Colonic mucosa (tissue), 4 donors: ENCODE results near the gene CCSER1. TPM values are rescaled to one million over a fixed set of nuclear protein-coding genes. Genes with fewer than 3 reads are reported as not detected.

ENCODE experiments used
- DNase-seq: peaks from one replicate; pipeline ENCODE4 v3.0.0-alpha.2; 2020
- H3K27ac ChIP-seq: fragments of 200-600 bp; one replicate; pipeline ENCODE4 v1.8.0; 2021
- H3K27me3 ChIP-seq: fragments of 200-600 bp; one replicate; pipeline ENCODE4 v1.8.0; 2021
- H3K36me3 ChIP-seq: fragments of 200-600 bp; one replicate; pipeline ENCODE4 v1.8.0; 2021
- H3K4me1 ChIP-seq: fragments of 200-600 bp; one replicate; pipeline ENCODE4 v1.8.0; 2021; ENCODE audit warnings: mild to moderate bottlenecking
- H3K4me3 ChIP-seq: fragments of 200-600 bp; one replicate; pipeline ENCODE4 v1.8.0; 2021
- H3K9ac ChIP-seq, 2 donors: one replicate each; pipeline ENCODE4 v1.7.0; 2013; ENCODE audit warnings: control low read depth in 2 of 2, low read depth in 2 of 2, low read length in 2 of 2
- H3K9me3 ChIP-seq: fragments of 200-600 bp; one replicate; pipeline ENCODE4 v1.8.0; 2021
- intact Hi-C: fragments of 100-400 bp; cut with DNase I; formaldehyde crosslinking; loops from one replicate; pipeline ENCODE4 v1.14.1; 2022
- total RNA-seq, 2 donors: library from RNA; stranded (reverse); fragmentation: NEBNext Ultra II Directional in 1 of 2; extraction: Animal tissue kit (Norgen Biotek cat#: 25700) in 1 of 2; gene quantifications; one replicate each; pipeline ENCODE4 v1.2.1, GENCODE V29; 2021
- TF ChIP-seq, protein P1 (sequence below): fragments of 200-600 bp; IDR thresholded peaks from one replicate; pipeline ENCODE4 v1.8.0; 2022; ENCODE audit warnings: antibody characterized with exemption, mild to moderate bottlenecking
- donor health status: healthy.
- donor health status: DM: no; HTN: no; CAD: no.
- donor health status: DM: no; HTN: no; CAD: no.

Gene CCSER1
- total RNA-seq, 2 donors from 2014 or later, result 11.2 to 13.4 TPM

DNA sequence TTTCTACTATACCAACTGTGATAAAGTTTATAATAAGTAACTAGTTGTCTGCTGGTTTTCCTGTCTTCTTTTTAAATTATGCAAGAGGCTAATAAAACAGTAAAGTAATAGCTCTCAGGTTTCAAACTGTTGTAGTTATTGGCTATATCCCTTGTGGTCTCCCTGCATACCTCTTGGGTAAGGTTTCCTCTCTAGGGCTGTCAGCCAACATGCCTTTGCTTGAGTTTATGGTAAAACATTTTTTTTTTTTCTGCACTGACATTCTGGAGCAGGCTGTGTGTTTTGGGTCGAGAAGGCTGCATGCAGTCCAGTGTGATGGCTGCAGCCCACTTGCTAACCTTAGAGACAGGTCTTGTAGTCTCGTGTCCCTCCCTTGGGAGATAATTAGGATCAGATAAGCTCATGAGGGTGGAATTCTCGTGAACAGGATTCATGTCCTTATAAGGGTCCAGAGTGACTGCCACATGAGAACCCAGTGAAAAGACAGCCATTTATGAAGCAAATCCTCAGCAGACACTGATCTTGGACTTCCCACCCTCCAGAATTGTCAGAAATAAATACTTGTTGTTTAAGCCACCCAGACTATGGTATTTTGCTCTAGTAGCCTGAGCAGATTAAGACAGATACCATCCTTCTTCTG is 831.2 kb downstream of the CCSER1 start:
- intact Hi-C loops, result no loop called here
- no peaks in the 10 kb centered on the region for H3K9me3 ChIP-seq
- DNase-seq, result no peak
- no peak overlapping the region for H3K27ac ChIP-seq
- H3K4me1 ChIP-seq, result no peaks in the 10 kb centered on the region
- no peaks in the 10 kb centered on the region for H3K36me3 ChIP-seq
- H3K4me3 ChIP-seq, result no peak overlapping the region
- no peak overlapping the region for H3K9ac ChIP-seq
- TF ChIP-seq, protein P1, sequence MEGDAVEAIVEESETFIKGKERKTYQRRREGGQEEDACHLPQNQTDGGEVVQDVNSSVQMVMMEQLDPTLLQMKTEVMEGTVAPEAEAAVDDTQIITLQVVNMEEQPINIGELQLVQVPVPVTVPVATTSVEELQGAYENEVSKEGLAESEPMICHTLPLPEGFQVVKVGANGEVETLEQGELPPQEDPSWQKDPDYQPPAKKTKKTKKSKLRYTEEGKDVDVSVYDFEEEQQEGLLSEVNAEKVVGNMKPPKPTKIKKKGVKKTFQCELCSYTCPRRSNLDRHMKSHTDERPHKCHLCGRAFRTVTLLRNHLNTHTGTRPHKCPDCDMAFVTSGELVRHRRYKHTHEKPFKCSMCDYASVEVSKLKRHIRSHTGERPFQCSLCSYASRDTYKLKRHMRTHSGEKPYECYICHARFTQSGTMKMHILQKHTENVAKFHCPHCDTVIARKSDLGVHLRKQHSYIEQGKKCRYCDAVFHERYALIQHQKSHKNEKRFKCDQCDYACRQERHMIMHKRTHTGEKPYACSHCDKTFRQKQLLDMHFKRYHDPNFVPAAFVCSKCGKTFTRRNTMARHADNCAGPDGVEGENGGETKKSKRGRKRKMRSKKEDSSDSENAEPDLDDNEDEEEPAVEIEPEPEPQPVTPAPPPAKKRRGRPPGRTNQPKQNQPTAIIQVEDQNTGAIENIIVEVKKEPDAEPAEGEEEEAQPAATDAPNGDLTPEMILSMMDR, result no peak
- no peaks in the 10 kb centered on the region for H3K27me3 ChIP-seq

GRCh38 chr4:90960433-90960832 is 833.2 kb downstream of the CCSER1 start:
- Histone ChIP-seq H3K4me1 (no peaks in the 10 kb centered on the region), H3K27ac (no peak overlapping the region), H3K9me3 (no peaks in the 10 kb centered on the region), H3K4me3 (no peak overlapping the region), H3K36me3 (no peaks in the 10 kb centered on the region), H3K27me3 (no peaks in the 10 kb centered on the region), H3K9ac (no peak overlapping the region)
- no peak for DNase-seq
- intact Hi-C loops, result no loop called here
- TF ChIP-seq, protein P1, result no peak

DNA sequence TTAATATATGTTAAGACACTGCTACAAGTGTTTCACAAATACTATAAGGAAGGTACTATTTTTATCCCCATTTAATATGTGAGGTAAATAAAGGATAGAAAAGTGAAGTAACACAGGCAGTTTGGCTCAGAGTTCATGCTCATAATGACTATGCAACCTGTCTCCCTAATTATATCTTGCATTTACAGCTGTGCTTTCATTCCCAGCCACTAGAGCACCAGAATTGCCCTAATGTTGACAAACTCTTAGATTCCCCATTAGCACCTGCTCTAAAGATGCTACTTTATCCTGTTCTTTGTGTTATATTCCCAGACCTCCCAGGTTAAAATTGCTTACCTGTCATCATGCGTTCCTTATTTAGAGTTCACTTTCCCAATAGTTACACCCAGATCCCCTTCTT is 833.6 kb downstream of the CCSER1 start:
- intact Hi-C loops, result no loop called here
- Histone ChIP-seq H3K27ac (no peak overlapping the region), H3K27me3 (no peaks in the 10 kb centered on the region), H3K36me3 (no peaks in the 10 kb centered on the region), H3K4me1 (no peaks in the 10 kb centered on the region), H3K4me3 (no peak overlapping the region), H3K9ac (no peak overlapping the region), H3K9me3 (no peaks in the 10 kb centered on the region)
- TF ChIP-seq, protein P1, result no peak
- no peak for DNase-seq

GRCh38 chr4:90970021-90970420 is 842.8 kb downstream of the CCSER1 start:
- Histone ChIP-seq H3K27me3 (no peaks in the 10 kb centered on the region), H3K4me3 (no peak overlapping the region), H3K4me1 (no peaks in the 10 kb centered on the region), H3K9me3 (no peaks in the 10 kb centered on the region), H3K9ac (no peak overlapping the region), H3K36me3 (no peaks in the 10 kb centered on the region), H3K27ac (no peak overlapping the region)
- TF ChIP-seq, protein P1, result no peak
- intact Hi-C loops, result no loop called here
- DNase-seq, result no peak

GRCh38 chr4:90977726-90978125 is 850.5 kb downstream of the CCSER1 start:
- no peak for DNase-seq
- Histone ChIP-seq H3K9me3 (no peaks in the 10 kb centered on the region), H3K4me1 (no peaks in the 10 kb centered on the region), H3K27me3 (no peaks in the 10 kb centered on the region), H3K27ac (no peak overlapping the region), H3K4me3 (no peak overlapping the region), H3K36me3 (no peaks in the 10 kb centered on the region), H3K9ac (no peak overlapping the region)
- intact Hi-C loops, result no loop called here
- TF ChIP-seq, protein P1, result no peak
